HG02798 (cell line): ENCODE data around the gene ZNF142.
"Not testable (repeated sequence)": the region's sequence is repeated elsewhere in the genome, so short reads cannot be mapped to it uniquely, and the experiment has no call there.

Source experiments
- ATAC-seq: cut with Tn5 transposase; IDR thresholded peaks from one replicate; pipeline ENCODE4 v1.9.1; 2021; ENCODE audit warnings: mild to moderate bottlenecking; ENCODE audit not compliant: unreplicated experiment, poor library complexity

The ZNF142 gene, protein sequence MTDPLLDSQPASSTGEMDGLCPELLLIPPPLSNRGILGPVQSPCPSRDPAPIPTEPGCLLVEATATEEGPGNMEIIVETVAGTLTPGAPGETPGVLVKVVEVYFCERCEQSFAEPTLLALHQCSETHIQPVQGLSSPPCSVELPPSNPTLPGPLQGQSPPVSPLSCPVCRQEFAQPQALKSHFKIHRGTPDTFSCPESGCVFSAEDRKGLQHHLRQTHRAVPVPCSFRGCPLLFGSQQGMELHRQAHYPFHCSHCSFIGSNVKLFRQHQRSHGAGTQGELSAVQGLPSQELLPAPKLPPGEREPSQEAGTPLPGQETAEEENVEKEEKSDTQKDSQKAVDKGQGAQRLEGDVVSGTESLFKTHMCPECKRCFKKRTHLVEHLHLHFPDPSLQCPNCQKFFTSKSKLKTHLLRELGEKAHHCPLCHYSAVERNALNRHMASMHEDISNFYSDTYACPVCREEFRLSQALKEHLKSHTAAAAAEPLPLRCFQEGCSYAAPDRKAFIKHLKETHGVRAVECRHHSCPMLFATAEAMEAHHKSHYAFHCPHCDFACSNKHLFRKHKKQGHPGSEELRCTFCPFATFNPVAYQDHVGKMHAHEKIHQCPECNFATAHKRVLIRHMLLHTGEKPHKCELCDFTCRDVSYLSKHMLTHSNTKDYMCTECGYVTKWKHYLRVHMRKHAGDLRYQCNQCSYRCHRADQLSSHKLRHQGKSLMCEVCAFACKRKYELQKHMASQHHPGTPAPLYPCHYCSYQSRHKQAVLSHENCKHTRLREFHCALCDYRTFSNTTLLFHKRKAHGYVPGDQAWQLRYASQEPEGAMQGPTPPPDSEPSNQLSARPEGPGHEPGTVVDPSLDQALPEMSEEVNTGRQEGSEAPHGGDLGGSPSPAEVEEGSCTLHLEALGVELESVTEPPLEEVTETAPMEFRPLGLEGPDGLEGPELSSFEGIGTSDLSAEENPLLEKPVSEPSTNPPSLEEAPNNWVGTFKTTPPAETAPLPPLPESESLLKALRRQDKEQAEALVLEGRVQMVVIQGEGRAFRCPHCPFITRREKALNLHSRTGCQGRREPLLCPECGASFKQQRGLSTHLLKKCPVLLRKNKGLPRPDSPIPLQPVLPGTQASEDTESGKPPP (N-terminal part only)

GRCh38 chr2:218659258-218659987 lies at the start of gene ZNF142, which contains the start of gene BCS1L:
ZNF142 (minus strand) TSS chr2:218659623; CDS start chr2:218656429, 3,194 bp downstream.
BCS1L (plus strand) TSS chr2:218659683; CDS start chr2:218660988, 1,305 bp downstream.
- ATAC-seq = peak; percentile 95

DNA sequence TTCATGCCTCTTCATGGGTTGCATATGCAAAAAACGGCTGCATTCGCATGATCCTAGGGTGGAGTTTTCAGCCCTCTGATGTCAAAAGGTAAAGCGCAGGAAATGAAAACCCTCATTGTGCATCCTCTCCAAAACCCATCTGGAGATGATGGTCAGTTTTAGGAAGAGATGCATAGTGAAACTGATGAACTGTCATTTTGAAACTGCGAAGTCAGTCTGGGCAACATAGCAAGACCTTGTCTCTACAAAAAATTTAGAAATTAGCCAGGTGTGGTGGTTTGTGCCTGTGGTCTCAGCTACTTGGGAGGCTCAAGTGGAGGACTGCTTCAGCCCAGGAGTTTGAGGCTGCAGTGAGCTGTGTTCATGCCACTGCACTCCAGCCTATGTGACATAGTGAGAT lies 48.7 kb upstream of the ZNF142 start:
- ATAC-seq = peak; percentile 37

GRCh38 chr2:218703341-218703740 lies 43.9 kb upstream of the ZNF142 start:
- no peak for ATAC-seq

- ATAC-seq = no peak
Measured at GRCh38 chr2:218701806-218702205, 42.4 kb upstream of the ZNF142 start.

- no peak for ATAC-seq
Measured at GRCh38 chr2:218698885-218699284, 39.5 kb upstream of the ZNF142 start.

- no peak for ATAC-seq
Measured at GRCh38 chr2:218694405-218695145, 35.2 kb upstream of the ZNF142 start.

GRCh38 chr2:218691234-218691633 lies 31.8 kb upstream of the ZNF142 start:
- ATAC-seq = no peak

DNA sequence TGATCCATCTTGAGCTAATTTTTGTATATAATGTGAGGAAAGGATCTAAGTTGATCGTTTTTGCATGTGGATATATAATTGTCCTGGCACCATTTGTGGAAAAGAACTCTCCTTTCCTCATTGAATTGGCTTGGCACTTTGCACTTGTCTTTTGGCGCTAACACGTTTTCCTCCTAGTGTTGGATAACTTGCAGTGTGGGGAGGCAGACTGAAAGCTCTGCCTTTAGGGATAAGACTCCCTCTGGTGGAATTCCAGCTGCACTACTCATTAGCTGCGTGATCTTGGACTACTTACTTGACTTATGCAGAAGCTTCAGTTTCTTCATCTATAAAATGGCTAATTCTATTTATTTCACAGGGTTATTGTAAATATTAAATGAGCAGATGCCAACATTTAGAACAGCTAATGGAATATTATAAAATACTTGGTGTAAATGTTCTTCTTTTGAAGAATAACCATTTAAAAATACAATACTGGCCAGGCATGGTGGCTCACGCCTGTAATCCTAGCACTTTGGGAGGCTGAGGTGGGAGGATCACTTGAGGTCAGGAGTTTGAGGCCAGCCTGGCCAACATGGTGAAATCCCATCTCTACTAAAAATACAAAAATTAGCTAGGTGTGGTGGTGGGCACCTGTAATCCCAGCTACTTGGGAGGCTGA lies 28.1 kb upstream of the ZNF142 start:
- ATAC-seq = not testable (repeated sequence)

DNA sequence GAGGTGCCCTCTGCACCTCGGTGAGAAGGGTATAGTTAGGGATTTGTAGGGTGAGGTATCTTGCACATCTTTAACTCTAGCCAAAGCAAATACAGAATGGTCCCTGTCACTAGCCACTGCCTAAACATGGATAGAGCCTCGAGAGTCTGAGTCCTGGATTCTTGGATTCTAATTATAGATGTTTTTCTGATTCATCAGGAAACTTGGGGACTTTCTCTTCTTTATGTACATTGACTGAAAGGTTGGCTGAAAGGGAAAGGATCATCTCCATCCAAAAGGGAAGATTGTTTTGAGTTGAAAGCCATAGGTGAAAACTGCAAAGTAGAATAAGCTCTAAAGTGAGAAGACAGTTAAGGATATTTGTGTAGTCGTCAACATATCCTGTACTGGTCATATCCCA lies 20.6 kb upstream of the ZNF142 start:
- ATAC-seq = no peak

DNA sequence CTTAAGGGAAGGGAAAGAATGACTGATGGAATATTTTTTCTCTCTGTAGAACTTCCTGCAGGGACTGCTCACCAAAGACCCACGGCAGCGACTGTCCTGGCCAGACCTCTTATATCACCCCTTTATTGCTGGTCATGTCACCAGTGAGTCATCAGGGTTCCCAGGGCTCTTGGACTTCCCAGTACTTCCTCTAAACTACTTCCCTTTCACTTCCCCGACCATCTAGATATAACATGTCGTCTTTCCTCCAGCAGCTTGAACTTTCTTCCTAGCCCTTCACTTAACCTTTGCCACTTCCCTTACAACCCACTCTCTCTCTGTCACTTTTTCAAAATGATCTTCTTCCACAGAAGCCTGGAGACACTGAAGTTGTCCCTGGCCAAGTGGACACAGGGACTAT lies 19.7 kb upstream of the ZNF142 start:
- ATAC-seq = no peak

DNA sequence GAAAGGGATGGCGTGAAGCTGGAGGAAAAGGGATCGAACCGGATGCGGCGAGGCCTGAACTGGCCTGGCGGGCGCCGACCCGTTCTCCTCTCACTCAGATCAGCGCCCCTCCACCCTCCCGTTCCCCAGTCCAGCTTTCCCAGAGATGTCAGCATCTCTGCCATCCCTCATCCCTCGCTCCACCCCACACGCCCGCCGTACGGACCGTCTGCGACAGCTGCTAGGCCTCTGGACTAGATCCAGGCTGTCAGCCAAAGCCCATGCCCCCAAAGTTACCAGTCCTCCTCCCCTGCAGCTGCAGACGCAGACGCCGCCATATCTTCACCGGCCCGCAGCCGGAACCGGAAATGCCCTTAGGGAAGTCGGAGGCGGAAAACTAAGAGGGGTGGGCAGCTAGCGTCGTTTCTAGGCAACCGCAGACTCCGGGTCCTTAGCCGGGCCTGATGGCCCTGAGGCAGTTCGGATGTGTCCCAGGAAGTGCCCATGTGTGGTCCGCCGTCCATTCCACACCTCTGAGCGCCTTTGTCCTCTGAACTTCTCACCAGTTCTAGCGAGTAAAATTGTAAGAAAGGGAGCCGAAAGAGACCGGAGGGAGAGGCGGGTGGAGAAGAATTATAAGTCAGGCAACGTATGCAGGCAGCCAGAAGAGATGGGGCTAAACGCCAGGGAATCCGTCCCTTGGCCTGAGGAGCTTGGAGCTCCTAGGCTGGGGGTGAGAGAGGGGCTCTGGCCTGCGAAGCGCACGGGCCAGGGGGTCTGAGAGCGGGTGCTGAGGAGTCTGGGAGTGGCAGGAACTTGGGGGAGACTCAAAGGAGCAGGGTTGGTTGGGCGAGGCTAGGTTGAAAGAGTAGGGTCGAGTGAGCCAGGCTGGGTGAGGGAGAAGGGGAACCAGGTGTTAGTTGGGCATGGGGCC lies 12.5 kb upstream of the ZNF142 start, which contains the start of the genes RNF25 and STK36:
TSS of gene RNF25 (minus strand) at position 349 of the 913 bp plus-strand sequence. CDS start at position 317, 32 bp downstream.
TSS of gene STK36 (plus strand) at position 433 of the 913 bp plus-strand sequence. CDS start 744 bp downstream, outside the sequence.
- peak; percentile 100 for ATAC-seq

DNA sequence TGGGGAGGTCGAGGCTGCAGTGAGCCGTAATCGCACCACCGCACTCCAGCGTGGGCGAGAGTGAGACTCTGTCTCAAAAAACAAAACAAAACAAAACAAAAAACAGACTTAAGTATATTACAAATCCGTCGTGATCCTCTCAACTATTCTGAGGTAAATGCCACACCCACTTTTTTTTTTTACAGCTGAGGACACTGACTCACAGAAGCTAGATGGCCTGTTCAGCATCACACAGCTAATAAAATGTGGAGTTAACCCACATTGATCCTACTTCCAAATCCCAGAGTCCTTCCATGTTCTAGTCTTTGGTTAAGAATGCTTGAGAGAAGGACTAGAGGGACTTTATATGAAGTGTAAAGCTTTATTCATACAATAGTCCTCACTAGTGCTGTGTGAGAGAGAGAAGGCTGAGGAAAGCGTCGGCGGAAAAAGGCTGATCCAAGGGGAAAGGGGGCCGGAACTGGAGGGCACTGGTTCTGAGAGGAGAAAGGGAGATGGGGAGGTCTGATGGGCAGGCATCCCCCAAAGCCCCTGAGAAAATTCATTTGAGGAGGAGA lies 11.8 kb upstream of the ZNF142 start:
- no peak for ATAC-seq

GRCh38 chr2:218664653-218665052 lies 5.2 kb upstream of the ZNF142 start:
- ATAC-seq = no peak

DNA sequence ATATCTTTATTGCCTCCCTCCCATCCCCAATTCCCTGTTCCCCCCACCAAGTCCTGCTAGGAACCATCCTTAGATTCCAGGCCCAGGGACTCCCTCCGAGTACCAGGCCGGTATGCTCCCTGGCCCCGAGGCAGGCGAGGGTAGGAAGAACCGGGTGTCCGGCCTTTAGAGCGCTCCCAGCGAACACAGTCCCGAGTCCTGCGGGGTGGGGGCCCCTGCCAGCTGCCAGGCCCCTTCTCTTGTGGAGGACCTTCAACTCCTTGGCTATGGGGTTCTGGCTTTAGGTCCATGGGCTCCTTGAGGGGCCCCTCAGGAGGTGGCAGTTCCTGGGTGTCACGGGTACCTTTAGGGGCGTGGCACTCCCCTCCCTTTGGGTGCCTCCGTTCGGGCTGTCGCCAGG lies 4.5 kb upstream of the ZNF142 start:
- no peak for ATAC-seq

GRCh38 chr2:218662827-218663226 lies 3.4 kb upstream of the ZNF142 start:
- ATAC-seq = no peak

DNA sequence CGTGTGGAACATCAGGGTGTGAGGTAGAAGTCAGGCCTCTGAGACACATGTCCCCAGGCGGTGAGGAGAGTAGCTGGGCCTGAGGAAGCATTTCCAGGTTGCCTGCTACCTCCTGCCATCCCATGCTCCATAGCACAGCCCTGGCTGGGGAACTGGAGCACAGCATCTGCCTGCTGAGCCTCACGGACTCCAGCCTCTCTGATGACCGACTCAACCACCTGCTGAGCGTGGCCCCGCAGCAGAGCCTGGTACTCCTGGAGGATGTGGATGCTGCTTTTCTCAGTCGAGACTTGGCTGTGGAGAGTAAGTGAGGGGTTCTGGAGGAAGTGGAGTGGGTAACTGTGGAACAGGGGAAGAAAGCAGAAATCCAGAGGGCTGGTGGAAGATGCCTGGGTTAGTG lies 3.0 kb upstream of the ZNF142 start:
- no peak for ATAC-seq

DNA sequence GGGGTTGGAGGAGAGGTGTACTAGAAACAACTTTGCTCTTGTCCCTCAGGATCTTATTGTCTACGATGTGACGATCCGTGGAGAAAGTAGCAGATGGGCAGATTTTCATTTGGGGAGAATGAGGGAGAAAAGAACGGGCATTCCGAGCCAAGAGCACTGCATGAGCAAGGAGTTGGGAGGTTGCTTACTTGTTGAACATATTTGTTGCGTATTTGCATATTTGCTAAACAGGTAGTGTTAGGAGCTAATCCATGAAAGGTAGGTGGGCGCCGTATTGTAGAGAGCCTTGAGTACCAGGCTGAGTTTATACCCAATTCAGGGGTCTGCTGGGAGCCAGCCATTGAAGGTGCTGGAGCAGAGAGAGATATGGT lies 550 bp upstream of the ZNF142 start:
- ATAC-seq = no peak
